Neuronal stem cell (in vitro differentiated cells): Measurements from ENCODE around the gene B9D2. TPM values are rescaled to one million over a fixed set of nuclear protein-coding genes. Genes with fewer than 3 reads are reported as not detected.

Source experiments
- DNase-seq: peaks from one replicate; pipeline ENCODE4 v3.0.0-alpha.2; 2013; ENCODE audit warnings: low spot score
- H2AFZ ChIP-seq: one replicate; pipeline ENCODE4 v1.6.1; 2013; ENCODE audit warnings: mild to moderate bottlenecking, low read length, inconsistent platforms
- H2AK5ac ChIP-seq: 2 replicates; pipeline ENCODE4 v1.6.1; 2013; ENCODE audit warnings: low read depth, mild to moderate bottlenecking, inconsistent platforms, low read length, moderate library complexity, mixed read lengths
- H2BK120ac ChIP-seq: 2 replicates; pipeline ENCODE4 v1.6.1; 2013; ENCODE audit warnings: low read depth, mild to moderate bottlenecking, inconsistent platforms, low read length, moderate library complexity, mixed read lengths
- H2BK12ac ChIP-seq: one replicate; pipeline ENCODE4 v1.6.1; 2013; ENCODE audit warnings: low read length, inconsistent platforms
- H2BK15ac ChIP-seq: 2 replicates; pipeline ENCODE4 v1.6.1; 2013; ENCODE audit warnings: mild to moderate bottlenecking, low read length, inconsistent platforms, mixed read lengths
- H2BK5ac ChIP-seq: one replicate; pipeline ENCODE4 v1.6.1; 2013; ENCODE audit warnings: inconsistent platforms, mild to moderate bottlenecking, low read length, moderate library complexity
- H3K14ac ChIP-seq: one replicate; pipeline ENCODE4 v1.6.1; 2013; ENCODE audit warnings: low read length, inconsistent platforms
- H3K18ac ChIP-seq: 2 replicates; pipeline ENCODE4 v1.6.1; 2013; ENCODE audit warnings: low read length, inconsistent platforms
- H3K23ac ChIP-seq: 2 replicates; pipeline ENCODE4 v1.6.1; 2013; ENCODE audit warnings: low read depth, mild to moderate bottlenecking, mixed read lengths, low read length, inconsistent platforms; ENCODE audit not compliant: poor library complexity
- H3K27ac ChIP-seq: replicated peaks from 3 replicates; pipeline ENCODE4 v1.5.1; 2013; ENCODE audit warnings: low read length, inconsistent platforms
- H3K27me3 ChIP-seq, 3 experiments: 2 replicates each; pipeline ENCODE4 v1.6.1; 2013; ENCODE audit warnings: low read length in 3 of 3, mild to moderate bottlenecking in 2 of 3, inconsistent platforms in 1 of 3, low read depth in 1 of 3, mixed read lengths in 1 of 3, moderate library complexity in 1 of 3; ENCODE audit not compliant: control insufficient read depth in 3 of 3, insufficient read depth in 3 of 3
- H3K36me3 ChIP-seq, 2 donors: replicated peaks in 1 of 2; 2 replicates each; pipeline ENCODE4 v1.6.1; 2013; ENCODE audit warnings: low read length in 2 of 2; ENCODE audit not compliant: control insufficient read depth in 2 of 2, insufficient read depth in 2 of 2
- H3K4ac ChIP-seq: 2 replicates; pipeline ENCODE4 v1.6.1; 2013; ENCODE audit warnings: inconsistent platforms, mild to moderate bottlenecking, low read length, moderate library complexity
- H3K4me1 ChIP-seq, 2 donors: 1 replicate in 1 of 2; 2 replicates in 1 of 2; pipeline ENCODE4 v1.6.1; 2013; ENCODE audit warnings: low read length in 2 of 2, low read depth in 1 of 2; ENCODE audit not compliant: control insufficient read depth in 2 of 2, insufficient read depth in 1 of 2
- H3K4me2 ChIP-seq: one replicate; pipeline ENCODE4 v1.6.1; 2013; ENCODE audit warnings: mild to moderate bottlenecking, low read length, inconsistent platforms; ENCODE audit not compliant: insufficient read depth, poor library complexity, severe bottlenecking
- H3K4me3 ChIP-seq, 2 donors: 2 replicates each; pipeline ENCODE4 v1.5.1; 2013; ENCODE audit warnings: low read length in 2 of 2, mild to moderate bottlenecking in 2 of 2, inconsistent platforms in 1 of 2, moderate library complexity in 1 of 2
- H3K79me1 ChIP-seq: one replicate; pipeline ENCODE4 v1.6.1; 2013; ENCODE audit warnings: low read depth, mild to moderate bottlenecking, inconsistent platforms, low read length, moderate library complexity
- H3K9ac ChIP-seq: one replicate; pipeline ENCODE4 v1.6.1; 2013; ENCODE audit warnings: mild to moderate bottlenecking, low read depth, low read length, inconsistent platforms; ENCODE audit not compliant: poor library complexity
- H3K9me3 ChIP-seq, 2 donors: replicated peaks in 1 of 2; 2 replicates each; pipeline versions ENCODE3 to v1.6.1; 2013; ENCODE audit warnings: low read length in 2 of 2, mild to moderate bottlenecking in 2 of 2, inconsistent platforms in 1 of 2, low read depth in 1 of 2, mixed read lengths in 1 of 2, moderate library complexity in 1 of 2; ENCODE audit not compliant: control insufficient read depth in 2 of 2, insufficient read depth in 1 of 2
- H4K8ac ChIP-seq: one replicate; pipeline ENCODE4 v1.6.1; 2013; ENCODE audit warnings: low read depth, mild to moderate bottlenecking, inconsistent platforms, low read length, moderate library complexity
- H4K91ac ChIP-seq: one replicate; pipeline ENCODE4 v1.6.1; 2013; ENCODE audit warnings: low read length, low read depth, mild to moderate bottlenecking, inconsistent platforms; ENCODE audit not compliant: poor library complexity
- WGBS, 2 donors: extraction: QIAGEN DNeasy Blood & Tissue Kit; methylation state at CpG; one replicate each; pipeline ENCODE4 v1.1.7; 2013; ENCODE audit warnings: missing lambda C conversion rate in 2 of 2, mixed read lengths in 1 of 2; ENCODE audit not compliant: insufficient read length in 2 of 2, insufficient replicate concordance in 1 of 2; ENCODE audit errors: extremely low coverage in 2 of 2; 5-methylcytosine and 5-hydroxymethylcytosine counted together
- polyA plus RNA-seq, 2 experiments: library from polyadenylated mRNA; stranded (reverse); fragments of 200-250 nt; gene quantifications; one replicate each; pipeline ENCODE4 v1.2.3, GENCODE V29; 2013

The B9D2 gene
- 6.5 TPM for polyA plus RNA-seq (2013, experiment 1 of 2)
- 6.0 TPM for polyA plus RNA-seq (2013, experiment 2 of 2)

DNA sequence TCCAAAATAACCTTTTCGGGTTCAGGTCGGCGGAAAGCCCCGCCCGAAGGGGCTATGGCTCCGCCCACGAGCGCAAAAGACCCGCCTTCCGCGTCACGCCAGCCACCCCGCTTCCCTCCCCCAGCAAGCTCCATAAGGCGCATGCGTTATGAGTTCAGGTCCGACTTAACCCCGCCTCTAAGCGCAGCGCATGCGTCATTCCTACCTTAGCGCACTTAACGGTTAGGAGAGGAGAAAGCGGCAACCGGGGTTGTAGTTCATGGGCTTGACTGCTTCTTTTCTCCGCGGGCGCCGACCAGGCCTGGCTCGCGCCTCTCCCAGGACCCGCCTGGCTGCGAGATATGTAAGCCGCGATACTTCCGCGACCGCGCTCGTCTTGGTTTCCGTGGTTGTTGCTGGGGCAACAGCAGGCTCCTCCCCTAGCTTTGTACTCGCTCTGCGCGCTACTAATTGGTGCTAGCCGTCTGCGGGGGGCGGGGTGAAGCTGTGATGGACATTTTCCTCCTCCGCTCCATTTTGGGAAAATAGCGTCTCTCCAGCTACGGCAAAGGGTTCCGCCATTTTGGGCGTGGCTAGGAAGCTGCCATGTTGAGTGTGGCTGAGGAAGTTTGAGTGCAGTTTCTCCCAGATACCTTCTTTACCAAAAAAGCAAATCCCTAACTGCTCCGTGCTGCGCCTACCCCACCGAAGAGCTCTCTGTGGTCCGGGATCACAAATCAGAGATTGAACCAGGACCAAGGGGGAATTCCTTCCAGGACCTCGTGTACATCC, at the start of gene B9D2:
Gene B9D2 (minus strand): TSS at position 397 of the 771 bp plus-strand sequence. CDS start 630 bp downstream, outside the sequence.
- peaks cover 8% of the 10 kb centered on the region for H3K79me1 ChIP-seq
- peaks cover 4 to 5% of the 10 kb centered on the region in 2 donors for H3K4me1 ChIP-seq

DNA sequence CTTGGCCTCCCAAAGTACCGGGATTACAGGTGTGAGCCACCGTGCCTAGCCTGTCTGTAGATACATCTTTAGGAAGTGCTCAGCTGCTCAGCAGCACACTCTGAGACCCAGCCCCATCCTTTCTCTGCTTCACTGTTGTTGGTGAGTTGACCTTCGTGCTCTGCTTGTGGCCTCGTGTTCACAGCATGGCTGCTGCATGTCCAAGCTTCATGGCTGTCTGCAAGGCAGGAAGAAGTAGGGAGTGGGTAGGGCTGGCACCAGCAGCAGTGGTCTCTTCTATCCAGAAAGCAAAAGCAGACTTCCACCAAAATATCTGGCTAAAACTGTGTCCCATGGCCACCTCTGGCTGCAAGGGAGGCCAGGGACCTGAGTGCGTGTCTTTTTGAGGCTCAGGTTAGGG, 49.0 kb upstream of the B9D2 start:
- Histone ChIP-seq H2BK12ac (no peak overlapping the region), H3K9ac (peak overlapping the region; percentile 71), H3K27ac (no peak overlapping the region), H3K27me3 (no peaks in the 10 kb centered on the region), H3K18ac (no peak overlapping the region), H2AK5ac (no peak overlapping the region), H2BK15ac (no peak overlapping the region), H3K9me3 (no peaks in the 10 kb centered on the region), H3K4ac (no peak overlapping the region), H2AFZ (no peak overlapping the region), H3K79me1 (peaks cover 1% of the 10 kb centered on the region), H3K36me3 (peaks cover 21 to 35% of the 10 kb centered on the region in 2 donors), H3K4me3 (no peak overlapping the region), H4K91ac (no peak overlapping the region), H4K8ac (no peak overlapping the region), H3K4me1 (no peaks in the 10 kb centered on the region), H3K14ac (no peak overlapping the region), H2BK5ac (no peak overlapping the region), H3K23ac (no peak overlapping the region), H3K4me2 (no peak overlapping the region), H2BK120ac (no peak overlapping the region)
- no peak for DNase-seq
- no CpG with 5 or more reads among the region's 5 CpGs for WGBS, 2 donors

More for the DNA sequence above, at the start of gene B9D2:
- peak within 1 kb of the TSS; percentile 91 for H3K9ac ChIP-seq
- no peak within 1 kb of the TSS for H4K8ac ChIP-seq
- peak within 1 kb of the TSS; percentile 94 for H2AFZ ChIP-seq
- H2BK15ac ChIP-seq, result peak within 1 kb of the TSS; percentile 7
- H3K4ac ChIP-seq, result peak within 1 kb of the TSS; percentile 69
- H4K91ac ChIP-seq, result no peak within 1 kb of the TSS
- H3K27ac ChIP-seq, result peak within 1 kb of the TSS; percentile 87
- H2AK5ac ChIP-seq, result peak within 1 kb of the TSS; percentile 41
- H3K36me3 ChIP-seq, result peaks cover 0 to 16% of the 10 kb centered on the region in 2 donors
- no CpG with 5 or more reads among the region's 56 CpGs for WGBS, 2 donors
- no peak within 1 kb of the TSS for H3K23ac ChIP-seq
- H3K14ac ChIP-seq, result no peak within 1 kb of the TSS
- no peaks in the 10 kb centered on the region for H3K27me3 ChIP-seq
- peak within 1 kb of the TSS; percentile 75 to 83 for H3K4me3 ChIP-seq
- peak within 1 kb of the TSS; percentile 17 for H2BK5ac ChIP-seq
- H2BK120ac ChIP-seq, result no peak within 1 kb of the TSS
- peak; percentile 98 for DNase-seq
- no peaks in the 10 kb centered on the region for H3K9me3 ChIP-seq
- peak within 1 kb of the TSS; percentile 99 for H3K18ac ChIP-seq
- no peak within 1 kb of the TSS for H2BK12ac ChIP-seq
- H3K4me2 ChIP-seq, result peak within 1 kb of the TSS; percentile 88

GRCh38 chr19:41411968-41412265, 48.0 kb upstream of the B9D2 start:
- Histone ChIP-seq H2BK120ac (no peak overlapping the region), H2BK15ac (no peak overlapping the region), H3K36me3 (peaks cover 24 to 35% of the 10 kb centered on the region in 2 donors), H3K27ac (no peak overlapping the region), H2AK5ac (no peak overlapping the region), H4K91ac (peak overlapping the region; percentile 94), H3K14ac (no peak overlapping the region), H3K4me3 (no peak overlapping the region), H3K79me1 (peaks cover 1% of the 10 kb centered on the region), H3K9ac (no peak overlapping the region), H2BK12ac (no peak overlapping the region), H3K4ac (no peak overlapping the region), H3K23ac (peak overlapping the region; percentile 65), H3K9me3 (no peaks in the 10 kb centered on the region), H4K8ac (no peak overlapping the region), H3K27me3 (no peaks in the 10 kb centered on the region), H2BK5ac (no peak overlapping the region), H3K4me1 (peaks cover 8% of the 10 kb centered on the region in 2 donors), H2AFZ (no peak overlapping the region), H3K18ac (no peak overlapping the region), H3K4me2 (no peak overlapping the region)
- WGBS, 2 donors, result no CpG with 5 or more reads among the region's 11 CpGs
- DNase-seq, result no peak

DNA sequence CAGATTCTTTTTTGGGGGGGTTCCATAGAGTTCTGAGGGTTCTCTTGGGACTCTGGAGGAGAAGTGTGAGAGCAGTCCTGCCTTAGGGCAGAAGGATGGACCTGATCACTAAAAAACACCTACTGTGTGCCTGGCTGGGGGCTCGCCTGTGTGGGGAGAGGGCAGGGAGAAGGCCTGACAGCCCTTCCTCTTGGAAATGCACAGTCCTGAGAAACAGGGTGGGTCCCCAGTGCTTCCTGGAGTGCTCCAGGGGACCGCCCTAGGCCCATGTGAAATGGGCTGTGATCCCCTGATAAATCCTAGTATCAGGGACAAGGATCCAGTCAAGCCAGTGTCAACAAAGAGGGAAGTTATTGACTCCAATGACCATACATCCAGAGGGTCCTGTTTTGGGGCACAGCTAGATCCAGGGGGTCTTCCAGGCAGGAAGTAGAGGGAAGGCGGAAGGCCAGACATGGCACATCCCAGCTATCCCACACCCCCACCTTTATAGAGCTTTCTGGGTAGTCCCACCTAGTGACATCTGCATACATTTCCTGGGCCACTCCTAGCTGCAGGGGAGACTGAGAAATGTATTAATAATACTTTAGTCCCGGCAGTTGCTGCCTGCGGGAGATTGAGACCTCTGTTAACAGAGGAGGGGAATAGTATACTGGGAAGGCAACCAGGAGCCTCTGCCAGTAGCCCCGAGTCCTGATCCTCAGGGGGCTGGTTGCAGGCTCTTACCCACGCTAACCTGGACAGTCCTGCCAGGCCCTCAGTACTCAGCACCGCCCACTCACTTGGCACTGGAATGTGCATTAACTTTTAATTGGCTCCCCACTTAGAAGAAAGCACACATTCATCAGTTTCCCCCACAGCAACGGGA, 47.4 kb upstream of the B9D2 start:
- peaks cover 8 to 9% of the 10 kb centered on the region in 2 donors for H3K4me1 ChIP-seq
- no peak overlapping the region for H3K14ac ChIP-seq
- no peak overlapping the region for H4K91ac ChIP-seq
- H3K9me3 ChIP-seq, result no peaks in the 10 kb centered on the region
- no peaks in the 10 kb centered on the region for H3K27me3 ChIP-seq
- no peak overlapping the region for H2BK5ac ChIP-seq
- no peak overlapping the region for H3K9ac ChIP-seq
- no peak overlapping the region for H2BK120ac ChIP-seq
- H3K18ac ChIP-seq, result no peak overlapping the region
- no peak overlapping the region for H3K27ac ChIP-seq
- no peak overlapping the region for H3K23ac ChIP-seq
- no peak overlapping the region for H3K4me2 ChIP-seq
- no peak overlapping the region for H3K4me3 ChIP-seq
- no peak for DNase-seq
- no peak overlapping the region for H3K4ac ChIP-seq
- no peak overlapping the region for H2AFZ ChIP-seq
- peaks cover 24 to 32% of the 10 kb centered on the region in 2 donors for H3K36me3 ChIP-seq
- peaks cover 1% of the 10 kb centered on the region for H3K79me1 ChIP-seq
- H2BK12ac ChIP-seq, result no peak overlapping the region
- no peak overlapping the region for H4K8ac ChIP-seq
- H2BK15ac ChIP-seq, result no peak overlapping the region
- no peak overlapping the region for H2AK5ac ChIP-seq
- no CpG with 5 or more reads among the region's 9 CpGs for WGBS, 2 donors
